Endothelial cell (in vitro differentiated cells): ENCODE measurements around the gene TMEM39B. TPM values are rescaled to one million over a fixed set of nuclear protein-coding genes. Genes with fewer than 3 reads are reported as not detected.

ENCODE experiments used
- DNase-seq: peaks from one replicate; pipeline ENCODE4 v3.0.0; 2021; ENCODE audit warnings: low spot score
- H3K27ac Mint-ChIP-seq: one replicate; pipeline ENCODE4 v1.8.0; 2021; ENCODE audit warnings: mixed read lengths, inconsistent platforms; ENCODE audit not compliant: unreplicated experiment
- H3K27me3 Mint-ChIP-seq: one replicate; pipeline ENCODE4 v1.8.0; 2021; ENCODE audit warnings: mild to moderate bottlenecking, moderate library complexity, mixed read lengths, inconsistent platforms; ENCODE audit not compliant: unreplicated experiment
- H3K36me3 Mint-ChIP-seq: one replicate; pipeline ENCODE4 v1.8.0; 2021; ENCODE audit warnings: mild to moderate bottlenecking, low read depth, mixed read lengths, inconsistent platforms; ENCODE audit not compliant: unreplicated experiment
- H3K4me1 Mint-ChIP-seq: one replicate; pipeline ENCODE4 v1.8.0; 2021; ENCODE audit warnings: mild to moderate bottlenecking, mixed read lengths, inconsistent platforms; ENCODE audit not compliant: unreplicated experiment
- H3K4me3 Mint-ChIP-seq: one replicate; pipeline ENCODE4 v1.8.0; 2021; ENCODE audit warnings: mild to moderate bottlenecking, mixed read lengths, inconsistent platforms; ENCODE audit not compliant: unreplicated experiment
- H3K9me3 Mint-ChIP-seq: one replicate; pipeline ENCODE4 v1.8.0; 2021; ENCODE audit warnings: mixed read lengths, inconsistent platforms; ENCODE audit not compliant: unreplicated experiment
- CTCF ChIP-seq: fragments of 200-600 bp; sonication (generic); IDR thresholded peaks from one replicate; pipeline ENCODE4 v1.5.0; 2021; ENCODE audit warnings: antibody characterized with exemption; ENCODE audit not compliant: unreplicated experiment
- long read RNA-seq: library from polyadenylated mRNA; unstranded; transcript quantifications from one replicate; pipeline ENCODE4 v2.0.0, GENCODE V29; 2020; ENCODE audit not compliant: unreplicated experiment
- total RNA-seq: library from RNA; stranded (reverse); fragmentation: NEBNext Ultra II Directional; extraction: Animal tissue kit (Norgen Biotek cat#: 25700); gene quantifications from one replicate; pipeline ENCODE4 v1.2.1, GENCODE V29; 2021; ENCODE audit not compliant: unreplicated experiment

TMEM39B gene
- 26.9 TPM for total RNA-seq
- long read RNA-seq, partial matches to known transcripts = 5 of 16 reads
- long read RNA-seq, other reads (novel, unspliced or antisense) = 4 of 16 reads

GRCh38 chr1:32072622-32073298 is at the start of gene TMEM39B:
Gene TMEM39B (plus strand): TSS chr1:32072939. CDS start chr1:32073048, 109 bp downstream.
- Mint-ChIP-seq H3K27ac (peak within 1 kb of the TSS; percentile 93), H3K4me3 (peak within 1 kb of the TSS; percentile 91), H3K9me3 (no peaks in the 10 kb centered on the region), H3K27me3 (peaks cover 11% of the 10 kb centered on the region), H3K36me3 (peaks cover 24% of the 10 kb centered on the region), H3K4me1 (peaks cover 34% of the 10 kb centered on the region)
- DNase-seq = peak; percentile 91
- TF ChIP-seq CTCF = no peak

- DNase-seq = no peak
- peaks cover 18% of the 10 kb centered on the region for H3K4me1 Mint-ChIP-seq
- no peak for TF ChIP-seq CTCF
- no peaks in the 10 kb centered on the region for H3K9me3 Mint-ChIP-seq
- no peaks in the 10 kb centered on the region for H3K27me3 Mint-ChIP-seq
- H3K4me3 Mint-ChIP-seq = peak overlapping the region; percentile 27
- peaks cover 12% of the 10 kb centered on the region for H3K36me3 Mint-ChIP-seq
- no peak overlapping the region for H3K27ac Mint-ChIP-seq
These were observed 49.4 kb upstream of the TMEM39B start for GRCh38 chr1:32023351-32023750.

GRCh38 chr1:32025515-32025914 is 47.2 kb upstream of the TMEM39B start:
- no peaks in the 10 kb centered on the region for H3K27me3 Mint-ChIP-seq
- H3K4me3 Mint-ChIP-seq = no peak overlapping the region
- H3K36me3 Mint-ChIP-seq = peaks cover 17% of the 10 kb centered on the region
- peaks cover 15% of the 10 kb centered on the region for H3K4me1 Mint-ChIP-seq
- no peak for TF ChIP-seq CTCF
- no peaks in the 10 kb centered on the region for H3K9me3 Mint-ChIP-seq
- no peak for DNase-seq
- no peak overlapping the region for H3K27ac Mint-ChIP-seq

GRCh38 chr1:32028746-32029145 is 44.0 kb upstream of the TMEM39B start:
- peaks cover 31% of the 10 kb centered on the region for H3K36me3 Mint-ChIP-seq
- peaks cover 7% of the 10 kb centered on the region for H3K4me1 Mint-ChIP-seq
- no peaks in the 10 kb centered on the region for H3K27me3 Mint-ChIP-seq
- no peak for TF ChIP-seq CTCF
- no peak overlapping the region for H3K27ac Mint-ChIP-seq
- H3K9me3 Mint-ChIP-seq = no peaks in the 10 kb centered on the region
- DNase-seq = no peak
- H3K4me3 Mint-ChIP-seq = no peak overlapping the region

GRCh38 chr1:32031578-32032274 is 41.0 kb upstream of the TMEM39B start:
- no peak for TF ChIP-seq CTCF
- Mint-ChIP-seq H3K4me1 (peaks cover 5% of the 10 kb centered on the region), H3K36me3 (peaks cover 46% of the 10 kb centered on the region), H3K9me3 (no peaks in the 10 kb centered on the region), H3K27me3 (no peaks in the 10 kb centered on the region), H3K27ac (no peak overlapping the region), H3K4me3 (peak overlapping the region; percentile 15)
- no peak for DNase-seq
